Central memory CD8-positive, alpha-beta T cell (primary cell): ENCODE results near the gene HRNR.
"Not testable (repeated sequence)": the region's sequence is repeated elsewhere in the genome, so short reads cannot be mapped to it uniquely, and the experiment has no call there.

Source experiments
- ATAC-seq: fragments of 150-1000 bp; cut with Tn5 transposase; replicated peaks from 2 replicates; pipeline ENCODE4 v1.10.0; 2022; ENCODE audit warnings: mild to moderate bottlenecking, moderate FRiP score, moderate number of reproducible peaks; ENCODE audit not compliant: poor library complexity, severe bottlenecking; ENCODE audit errors: extremely low read depth
- DNase-seq, 2 donors: peaks; one replicate each; pipeline ENCODE4 v3.0.0; 2021; ENCODE audit warnings: low spot score in 2 of 2
- H3K27ac Mint-ChIP-seq: one replicate; pipeline ENCODE4 v1.8.0; 2022; ENCODE audit warnings: low read depth, mild to moderate bottlenecking, moderate library complexity, mixed read lengths
- H3K27me3 Mint-ChIP-seq: one replicate; pipeline ENCODE4 v1.8.0; 2022; ENCODE audit warnings: mixed read lengths
- H3K36me3 Mint-ChIP-seq: one replicate; pipeline ENCODE4 v1.8.0; 2022; ENCODE audit warnings: mild to moderate bottlenecking, moderate library complexity, mixed read lengths; ENCODE audit not compliant: insufficient read depth
- H3K4me1 Mint-ChIP-seq: one replicate; pipeline ENCODE4 v1.8.0; 2022; ENCODE audit warnings: mixed read lengths
- H3K4me3 Mint-ChIP-seq: one replicate; pipeline ENCODE4 v1.8.0; 2022; ENCODE audit warnings: mild to moderate bottlenecking, moderate library complexity, mixed read lengths
- H3K9me3 Mint-ChIP-seq: one replicate; pipeline ENCODE4 v1.8.0; 2022; ENCODE audit warnings: mixed read lengths

HRNR gene

DNA sequence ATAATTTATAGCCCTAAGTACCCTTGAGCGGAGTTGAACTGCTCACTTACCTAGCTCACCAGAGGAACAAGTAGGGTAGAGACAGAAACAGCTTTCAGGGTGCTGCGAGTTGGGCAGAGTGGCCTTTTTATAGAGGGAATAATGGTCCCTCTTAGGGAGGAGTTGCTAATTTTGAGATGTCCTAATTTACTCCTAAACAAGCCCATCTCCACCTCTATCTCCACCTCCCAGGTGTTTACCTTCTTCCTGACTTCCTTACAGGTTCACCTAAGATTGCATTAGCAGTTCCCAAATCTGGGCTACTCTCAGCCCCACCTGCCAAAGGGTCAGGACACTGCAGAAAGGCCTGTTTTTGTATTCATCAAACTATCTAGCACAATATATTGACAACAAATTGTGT, at the start of gene HRNR:
Gene HRNR, minus strand, starts transcription at position 101 of the 400 bp plus-strand sequence. CDS start 940 bp downstream, outside the sequence.
- Mint-ChIP-seq H3K9me3 (no peaks in the 10 kb centered on the region), H3K27me3 (peaks cover 21% of the 10 kb centered on the region), H3K27ac (no peak within 1 kb of the TSS), H3K36me3 (no peaks in the 10 kb centered on the region), H3K4me1 (no peaks in the 10 kb centered on the region), H3K4me3 (no peak within 1 kb of the TSS)
- DNase-seq = no peak
- ATAC-seq = no peak

DNA sequence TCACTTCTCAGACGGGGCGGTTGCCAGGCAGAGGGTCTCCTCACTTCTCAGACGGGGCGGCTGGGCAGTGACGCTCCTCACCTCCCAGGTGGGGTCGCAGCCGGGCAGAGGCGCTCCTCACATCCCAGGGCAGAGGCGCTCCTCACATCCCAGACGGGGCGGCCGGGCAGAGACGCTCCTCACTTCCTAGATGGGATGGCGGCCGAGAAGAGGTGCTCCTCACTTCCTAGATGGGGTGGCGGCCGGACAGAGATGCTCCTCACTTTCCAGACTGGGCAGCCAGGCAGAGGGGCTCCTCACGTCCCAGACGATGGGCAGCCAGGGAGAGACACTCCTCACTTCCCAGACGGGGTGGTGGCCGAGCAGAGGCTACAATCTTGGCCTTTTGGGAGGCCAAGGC, 32.4 kb upstream of the HRNR start:
- not testable (repeated sequence) for H3K36me3 Mint-ChIP-seq, H3K4me3 Mint-ChIP-seq, ATAC-seq, DNase-seq, H3K4me1 Mint-ChIP-seq, H3K9me3 Mint-ChIP-seq, H3K27ac Mint-ChIP-seq
- peaks cover 11% of the 10 kb centered on the region for H3K27me3 Mint-ChIP-seq

DNA sequence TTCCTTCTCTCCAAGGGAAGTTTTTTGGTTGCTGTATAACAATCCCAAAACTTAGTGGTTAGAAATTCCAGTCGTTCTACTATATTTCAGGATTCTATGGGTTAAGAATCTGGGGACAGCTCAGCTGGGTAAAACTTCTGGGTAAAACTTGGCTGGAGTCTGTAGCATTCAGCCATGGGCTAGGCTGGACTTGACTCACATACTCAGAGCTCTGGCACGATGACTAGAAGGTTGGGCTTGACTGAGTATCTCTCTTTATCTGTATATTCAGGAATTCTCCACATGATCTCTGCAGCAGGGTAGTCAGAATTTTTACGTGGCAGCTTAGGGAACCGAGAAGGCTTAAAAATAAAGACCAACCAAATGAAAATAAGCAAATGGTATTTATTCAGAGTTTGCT, 28.2 kb upstream of the HRNR start:
- peaks cover 11% of the 10 kb centered on the region for H3K27me3 Mint-ChIP-seq
- ATAC-seq (no peak), DNase-seq (no peak)
- H3K4me3 Mint-ChIP-seq = no peak overlapping the region
- no peaks in the 10 kb centered on the region for H3K4me1 Mint-ChIP-seq
- H3K9me3 Mint-ChIP-seq = no peaks in the 10 kb centered on the region
- H3K27ac Mint-ChIP-seq = no peak overlapping the region
- H3K36me3 Mint-ChIP-seq = no peaks in the 10 kb centered on the region

DNA sequence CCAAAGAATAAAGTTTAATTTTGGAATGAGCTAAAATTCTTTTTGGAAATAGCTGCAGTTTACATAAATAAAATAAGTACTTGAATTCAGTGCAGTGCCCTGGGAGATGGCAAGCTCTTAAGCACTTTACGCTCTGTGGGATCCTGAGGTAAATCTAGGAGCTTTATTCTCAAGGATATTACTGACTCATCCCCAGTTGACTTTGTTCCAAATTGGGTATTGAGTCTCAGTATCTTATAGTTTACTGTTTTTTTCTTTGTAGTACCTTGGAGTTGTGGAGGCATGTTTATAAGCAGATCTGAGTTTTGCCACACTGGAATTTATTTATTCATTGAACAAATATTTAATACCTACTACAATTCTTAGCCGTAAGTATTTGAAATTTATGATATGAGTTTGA, 27.4 kb upstream of the HRNR start:
- no peaks in the 10 kb centered on the region for H3K36me3 Mint-ChIP-seq
- H3K4me3 Mint-ChIP-seq = no peak overlapping the region
- ATAC-seq (no peak), DNase-seq (no peak)
- no peak overlapping the region for H3K27ac Mint-ChIP-seq
- peaks cover 18% of the 10 kb centered on the region for H3K27me3 Mint-ChIP-seq
- H3K4me1 Mint-ChIP-seq = no peaks in the 10 kb centered on the region
- no peaks in the 10 kb centered on the region for H3K9me3 Mint-ChIP-seq

DNA sequence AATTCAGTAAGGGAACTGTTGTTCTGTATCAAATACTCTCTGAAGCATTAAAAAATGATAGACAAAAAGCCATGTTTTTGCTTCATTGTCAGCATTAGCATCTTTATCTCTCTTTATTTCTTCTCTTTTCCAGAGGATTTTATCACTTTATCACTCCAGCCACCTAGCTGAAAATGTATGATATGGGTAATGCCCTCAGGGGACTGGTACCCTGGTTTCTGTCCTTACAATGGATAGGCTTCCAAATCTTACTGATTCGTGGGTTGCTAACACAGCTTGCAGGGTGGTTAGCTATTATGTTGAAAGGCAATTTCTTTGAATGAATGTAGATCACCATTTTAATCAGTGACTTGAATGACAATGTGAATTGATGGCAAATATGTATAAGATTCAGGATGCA, 23.3 kb upstream of the HRNR start:
- Mint-ChIP-seq H3K27ac (no peak overlapping the region), H3K4me3 (no peak overlapping the region), H3K4me1 (no peaks in the 10 kb centered on the region), H3K9me3 (no peaks in the 10 kb centered on the region), H3K27me3 (peaks cover 34% of the 10 kb centered on the region), H3K36me3 (no peaks in the 10 kb centered on the region)
- ATAC-seq (no peak), DNase-seq (no peak)

DNA sequence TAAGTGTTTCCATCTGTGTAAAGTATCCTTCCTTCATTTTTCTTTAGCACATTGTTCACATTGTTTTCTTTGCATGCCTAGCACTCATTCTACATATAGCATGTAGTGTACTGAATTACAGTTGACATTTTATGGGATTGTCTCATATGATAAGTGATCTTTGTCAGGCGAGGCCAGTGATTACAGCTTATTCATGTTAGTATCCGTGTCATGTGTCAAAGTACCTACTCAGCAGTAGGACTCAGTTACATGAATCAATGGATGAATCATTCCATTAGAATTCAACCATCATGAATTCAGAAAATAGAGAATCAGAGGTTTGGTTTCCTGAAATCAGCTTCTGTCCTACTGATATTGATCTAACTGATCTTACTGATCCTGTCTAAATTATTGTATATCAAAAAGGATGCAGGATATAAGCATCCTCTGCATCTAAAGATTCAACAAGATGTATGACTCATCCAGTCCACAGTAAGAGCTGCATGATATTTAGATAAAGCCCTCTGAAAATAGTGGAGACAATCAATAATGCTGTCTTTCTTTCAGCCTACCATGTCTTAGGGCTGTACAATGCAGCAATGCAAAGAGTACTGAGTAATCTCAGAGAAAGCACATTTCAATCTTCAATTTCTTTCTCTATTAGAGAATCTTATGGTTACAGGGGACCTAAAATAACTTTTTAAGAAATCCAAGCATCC, 20.7 kb upstream of the HRNR start:
- Mint-ChIP-seq H3K4me3 (no peak overlapping the region), H3K4me1 (no peaks in the 10 kb centered on the region), H3K36me3 (no peaks in the 10 kb centered on the region), H3K27me3 (peaks cover 56% of the 10 kb centered on the region), H3K9me3 (no peaks in the 10 kb centered on the region), H3K27ac (no peak overlapping the region)
- no peak for DNase-seq
- no peak for ATAC-seq

DNA sequence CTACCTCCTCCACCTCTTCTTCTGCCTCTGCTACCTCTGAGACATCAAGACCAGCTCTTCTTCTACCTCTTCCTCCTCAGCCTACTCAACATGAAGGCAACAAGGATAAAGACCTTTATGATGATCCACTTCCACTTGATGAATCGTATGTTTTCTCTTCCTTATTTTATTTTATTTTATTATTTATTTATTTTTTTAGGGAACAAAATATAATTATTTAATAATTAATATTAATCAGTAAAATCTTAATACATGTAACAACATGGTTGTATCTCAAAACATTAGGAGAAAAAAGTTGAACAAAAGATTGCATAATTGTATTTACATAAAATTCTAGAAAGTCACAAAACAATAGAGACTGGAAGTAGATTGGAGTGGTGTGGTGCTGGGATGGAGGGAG, 13.1 kb upstream of the HRNR start:
- peaks cover 61% of the 10 kb centered on the region for H3K27me3 Mint-ChIP-seq

DNA sequence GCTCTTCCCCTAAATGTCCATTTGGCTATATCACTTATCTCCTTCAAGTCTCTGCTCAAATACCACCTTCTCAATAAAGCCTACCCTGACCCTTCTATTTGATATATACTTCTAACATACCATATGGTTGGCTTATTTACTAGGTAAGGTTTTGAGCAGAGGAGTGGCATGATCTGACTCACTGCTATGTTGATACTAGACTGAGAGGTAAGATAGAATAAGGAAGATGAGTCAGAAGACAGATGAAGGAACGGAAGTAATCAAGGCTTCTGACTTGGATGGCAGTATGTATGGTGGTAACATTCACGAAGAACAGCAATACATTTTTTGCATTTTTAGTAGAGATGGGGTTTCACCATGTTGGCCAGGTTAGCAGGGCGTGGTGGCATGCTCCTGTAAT, 4.8 kb upstream of the HRNR start:
- ATAC-seq (no peak), DNase-seq (no peak)
- no peaks in the 10 kb centered on the region for H3K9me3 Mint-ChIP-seq
- H3K4me3 Mint-ChIP-seq = no peak overlapping the region
- H3K27me3 Mint-ChIP-seq = peaks cover 37% of the 10 kb centered on the region
- H3K27ac Mint-ChIP-seq = no peak overlapping the region
- no peaks in the 10 kb centered on the region for H3K36me3 Mint-ChIP-seq
- no peaks in the 10 kb centered on the region for H3K4me1 Mint-ChIP-seq

More for the DNA sequence above, 13.1 kb upstream of the HRNR start:
- Mint-ChIP-seq H3K9me3 (no peaks in the 10 kb centered on the region), H3K27ac (no peak overlapping the region), H3K4me3 (no peak overlapping the region), H3K4me1 (no peaks in the 10 kb centered on the region), H3K36me3 (no peaks in the 10 kb centered on the region)
- DNase-seq (no peak), ATAC-seq (no peak)

DNA sequence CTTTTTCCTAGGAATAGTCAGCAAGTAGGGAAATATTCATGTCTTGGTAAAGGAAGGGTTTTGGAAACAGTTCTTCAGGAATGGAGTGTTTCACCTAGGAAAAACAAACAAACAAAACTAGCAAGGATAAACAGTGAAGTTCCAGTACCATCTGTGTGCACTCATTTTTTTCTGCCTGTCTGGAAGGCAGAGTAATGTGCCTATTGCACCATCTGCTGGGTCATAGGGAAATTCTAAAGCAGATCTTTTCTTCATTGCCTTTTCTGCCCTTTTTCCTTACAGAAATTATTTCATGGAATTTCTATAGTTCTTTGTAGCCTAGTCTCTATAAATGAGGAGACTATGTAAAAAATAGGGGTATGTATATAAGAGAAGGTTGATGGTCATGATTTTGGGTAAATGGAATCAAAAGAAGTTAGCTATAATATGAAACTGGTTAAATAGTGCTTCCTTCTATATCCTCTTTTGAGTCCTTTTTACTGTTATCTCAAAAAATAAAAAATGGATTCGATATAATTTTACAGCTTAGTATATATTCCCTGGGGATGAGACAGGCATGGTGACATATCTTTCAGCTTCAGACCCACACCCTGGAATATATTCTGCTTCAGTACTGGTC, 3.4 kb upstream of the HRNR start:
- no peak for DNase-seq
- no peaks in the 10 kb centered on the region for H3K36me3 Mint-ChIP-seq
- H3K4me3 Mint-ChIP-seq = no peak overlapping the region
- no peak for ATAC-seq
- H3K4me1 Mint-ChIP-seq = no peaks in the 10 kb centered on the region
- H3K27ac Mint-ChIP-seq = no peak overlapping the region
- H3K27me3 Mint-ChIP-seq = peaks cover 26% of the 10 kb centered on the region
- H3K9me3 Mint-ChIP-seq = no peaks in the 10 kb centered on the region

DNA sequence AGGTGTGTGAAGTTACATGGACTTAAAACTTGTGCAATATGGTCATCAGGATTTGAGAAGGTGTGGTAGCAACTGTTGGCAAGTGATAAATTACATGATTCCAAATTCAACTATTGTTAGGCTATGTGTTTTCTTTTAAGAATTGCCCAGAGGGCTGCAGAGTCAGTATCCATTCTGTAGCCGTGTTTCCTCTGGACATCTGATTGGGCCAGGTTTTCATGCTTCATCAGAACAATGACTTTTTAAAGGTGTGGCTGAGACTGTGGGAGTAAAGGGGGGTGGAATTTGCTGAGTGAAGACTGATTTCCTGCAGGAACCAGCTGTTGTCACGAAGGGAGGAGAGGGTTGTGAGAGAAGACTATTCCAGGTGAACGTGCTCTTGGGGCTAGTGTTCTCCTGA, 1.7 kb upstream of the HRNR start:
- Mint-ChIP-seq H3K27ac (no peak overlapping the region), H3K9me3 (no peaks in the 10 kb centered on the region), H3K27me3 (peaks cover 26% of the 10 kb centered on the region), H3K36me3 (no peaks in the 10 kb centered on the region), H3K4me1 (no peaks in the 10 kb centered on the region), H3K4me3 (no peak overlapping the region)
- DNase-seq = no peak
- no peak for ATAC-seq

DNA sequence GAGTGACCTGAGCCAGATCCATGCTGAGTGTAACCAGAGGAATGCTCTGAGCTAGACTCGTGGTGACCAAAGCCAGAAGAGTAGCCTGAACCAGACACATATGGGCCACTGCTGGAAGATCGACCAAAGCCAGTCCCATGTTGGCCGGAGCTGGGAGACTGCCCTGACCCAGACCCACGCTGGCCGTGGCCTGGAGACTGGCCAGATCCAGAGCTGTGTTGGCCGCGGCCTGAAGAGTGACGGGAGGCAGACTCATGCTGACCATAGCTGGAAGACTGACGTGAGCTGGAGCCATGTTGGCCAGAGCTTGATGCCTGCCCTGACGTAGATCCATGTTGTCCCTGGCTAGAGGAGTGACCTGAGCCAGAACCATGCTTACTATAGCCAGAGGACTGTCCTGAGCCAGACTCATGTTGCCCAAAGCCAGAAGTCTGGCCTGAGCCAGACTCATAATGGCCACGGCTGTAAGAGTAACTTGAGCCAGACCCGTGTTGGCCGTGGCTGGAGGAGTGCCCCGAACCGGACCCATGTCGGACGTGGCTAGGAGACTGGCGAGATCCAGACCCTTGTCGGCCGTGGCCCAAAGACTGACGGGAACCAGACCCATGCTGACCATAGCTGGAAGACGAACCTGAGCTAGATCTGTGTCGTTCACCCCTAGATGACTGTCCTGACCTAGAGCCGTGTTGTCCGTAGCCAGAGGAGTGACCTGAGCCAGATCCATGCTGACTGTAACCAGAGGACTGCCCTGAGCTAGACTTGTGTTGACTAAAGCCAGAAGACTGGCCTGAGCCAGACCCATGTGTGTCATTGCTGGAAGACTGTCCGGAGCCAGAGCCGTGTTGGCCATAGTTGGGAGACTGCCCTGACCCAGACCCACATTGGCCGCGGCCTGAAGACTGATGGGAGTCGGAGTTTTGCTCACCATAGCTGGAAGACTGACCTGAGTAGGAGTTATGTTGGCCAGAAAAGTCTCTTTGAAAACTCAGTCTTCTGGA, 3.5 kb downstream of the HRNR start:
- no peaks in the 10 kb centered on the region for H3K9me3 Mint-ChIP-seq
- DNase-seq (no peak), ATAC-seq (no peak)
- H3K4me3 Mint-ChIP-seq = no peak overlapping the region
- H3K27me3 Mint-ChIP-seq = peaks cover 3% of the 10 kb centered on the region
- no peaks in the 10 kb centered on the region for H3K4me1 Mint-ChIP-seq
- no peak overlapping the region for H3K27ac Mint-ChIP-seq
- H3K36me3 Mint-ChIP-seq = no peaks in the 10 kb centered on the region

DNA sequence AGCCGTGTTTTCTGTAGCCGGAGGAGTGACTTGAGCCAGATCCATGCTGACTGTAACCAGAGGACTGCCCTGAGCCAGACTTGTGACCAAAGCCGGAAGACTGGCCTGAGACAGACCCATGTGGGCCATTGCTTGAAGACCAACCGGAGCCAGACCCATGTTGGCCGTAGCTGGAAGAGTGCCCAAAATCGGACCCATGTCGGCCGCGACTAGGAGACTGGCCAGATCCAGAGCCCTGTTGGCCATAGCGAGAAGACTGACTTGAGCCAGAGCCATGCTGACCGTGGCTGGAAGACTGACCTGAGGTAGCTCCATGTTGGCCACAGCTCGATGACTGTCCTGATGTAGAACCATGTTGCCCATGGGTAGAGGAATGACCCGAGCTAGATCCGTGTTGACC, 4.6 kb downstream of the HRNR start:
- H3K36me3 Mint-ChIP-seq, ATAC-seq, H3K27me3 Mint-ChIP-seq, H3K27ac Mint-ChIP-seq, H3K4me3 Mint-ChIP-seq, H3K9me3 Mint-ChIP-seq, H3K4me1 Mint-ChIP-seq, DNase-seq: not testable (repeated sequence)
